Measurements from ENCODE around the gene YARS1.

Gene YARS1

DNA sequence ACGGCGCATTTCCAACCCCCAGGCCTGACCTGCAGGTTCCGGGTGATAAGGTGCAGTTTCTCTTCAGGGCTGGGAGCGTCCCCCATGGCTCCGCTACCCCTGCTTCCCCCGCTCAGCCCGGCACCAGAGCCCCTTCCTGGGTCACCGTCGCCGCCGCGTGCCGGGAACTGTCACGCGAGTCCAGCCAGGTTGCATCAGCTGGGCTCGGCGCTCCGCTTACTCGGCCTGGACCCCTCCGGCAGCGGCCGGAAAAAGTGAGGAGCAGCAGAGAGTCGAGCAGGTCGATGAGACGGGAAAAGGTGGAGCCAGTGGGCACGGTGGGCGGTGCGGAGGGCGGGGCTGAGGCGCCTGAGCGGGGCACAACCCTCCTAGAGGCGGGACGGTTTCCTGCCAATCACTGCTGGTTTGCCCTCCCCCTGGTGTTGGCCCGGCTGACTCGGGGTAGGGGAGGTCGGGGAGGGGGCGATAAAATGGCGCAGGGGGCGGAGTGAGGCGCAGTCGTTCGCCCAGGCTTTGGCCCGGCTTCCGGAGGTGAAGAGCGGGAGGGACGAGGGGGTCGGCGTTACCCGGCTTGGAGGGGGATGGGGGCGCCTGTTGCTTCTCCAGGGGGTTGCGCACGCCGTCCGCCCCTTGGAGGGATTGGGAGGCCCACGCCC is at the start of gene YARS1, which contains the start of gene S100PBP:
Gene YARS1, minus strand, starts transcription at position 200 of the 656 bp plus-strand sequence. Its CDS starts 114 bp downstream, at position 86.
Gene S100PBP, plus strand, starts transcription at position 495 of the 656 bp plus-strand sequence. CDS start 8,447 bp downstream, outside the sequence.
- ATAC-seq (peak; percentile 96), DNase-seq (peak; percentile 100)
- Mint-ChIP-seq H3K27ac (peak within 1 kb of the TSS; percentile 96), H3K9me3 (no peaks in the 10 kb centered on the region), H3K4me1 (peaks cover 57% of the 10 kb centered on the region), H3K4me3 (peak within 1 kb of the TSS; percentile 97), H3K27me3 (no peaks in the 10 kb centered on the region), H3K36me3 (ENCODE audit: low read depth) (peaks cover 43% of the 10 kb centered on the region)

DNA sequence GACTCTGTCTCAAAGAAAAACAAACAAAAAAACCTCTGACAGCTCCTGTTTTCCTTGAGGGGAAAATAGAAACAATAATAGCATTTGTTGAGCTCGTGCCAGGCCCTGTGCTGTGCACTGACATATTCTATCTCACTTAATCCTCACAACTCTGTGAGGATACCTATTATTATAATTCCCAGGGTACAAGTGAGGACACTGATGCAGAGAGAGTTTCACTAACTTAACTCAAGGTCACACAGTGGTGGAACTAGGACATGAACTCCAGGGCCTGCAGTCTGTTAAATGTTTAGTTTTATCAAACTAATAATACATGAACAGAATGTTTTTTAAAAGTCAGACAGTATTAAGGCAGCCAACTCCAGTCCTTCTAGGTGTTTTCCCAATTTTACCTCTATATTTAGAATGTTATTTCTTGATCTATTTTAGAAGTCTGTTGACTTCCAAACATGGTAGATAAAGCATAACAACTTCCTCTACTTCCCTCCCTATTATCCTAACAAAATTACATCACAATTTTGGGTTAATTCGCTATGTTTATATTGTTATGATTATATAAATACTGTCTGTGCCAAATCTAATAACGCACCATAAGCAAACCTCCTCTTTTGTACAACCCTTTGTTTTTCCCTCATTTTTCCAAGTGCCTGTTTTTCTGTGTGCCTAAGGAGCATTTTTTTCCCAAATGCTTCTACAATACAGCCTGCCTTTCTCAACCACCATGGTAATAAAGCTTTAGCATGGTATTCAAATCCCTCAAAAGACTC is 48.7 kb upstream of the YARS1 start:
- Mint-ChIP-seq H3K36me3 (ENCODE audit: low read depth) (peaks cover 6% of the 10 kb centered on the region), H3K4me1 (peaks cover 6% of the 10 kb centered on the region), H3K4me3 (no peak overlapping the region), H3K9me3 (no peaks in the 10 kb centered on the region), H3K27ac (no peak overlapping the region), H3K27me3 (peaks cover 11% of the 10 kb centered on the region)
- DNase-seq (no peak), ATAC-seq (no peak)

DNA sequence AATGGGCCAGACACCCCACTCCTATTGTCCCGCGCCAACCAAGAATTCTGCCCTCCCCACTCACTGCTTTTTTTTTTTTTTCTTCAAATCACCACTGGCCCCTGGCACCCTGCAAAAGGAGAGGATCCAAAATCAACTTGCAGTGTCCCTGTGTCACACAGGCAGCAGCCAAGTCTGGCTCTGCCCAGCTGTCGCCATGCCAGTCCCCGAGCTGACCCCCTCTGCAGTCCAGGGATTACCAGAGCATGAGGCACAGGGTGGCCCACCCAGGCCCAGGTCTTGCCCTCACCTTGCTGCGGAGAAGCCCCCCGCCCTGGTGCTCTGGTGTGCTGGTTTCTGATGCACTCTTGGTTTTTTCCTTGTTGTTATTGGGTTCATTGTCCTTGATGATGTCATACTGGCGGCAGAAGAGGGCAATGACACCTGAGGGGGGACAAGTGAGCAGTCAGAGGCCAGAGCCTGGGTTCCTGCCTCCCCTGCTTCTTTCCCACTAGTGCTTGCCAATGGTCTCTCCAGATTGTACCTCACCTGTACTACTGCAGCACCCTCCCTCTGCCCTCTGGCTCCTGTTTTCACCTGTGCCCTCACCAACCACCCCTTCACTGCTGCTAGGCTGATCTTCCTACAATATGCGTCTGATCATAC is 47.3 kb upstream of the YARS1 start:
- no peak for ATAC-seq

DNA sequence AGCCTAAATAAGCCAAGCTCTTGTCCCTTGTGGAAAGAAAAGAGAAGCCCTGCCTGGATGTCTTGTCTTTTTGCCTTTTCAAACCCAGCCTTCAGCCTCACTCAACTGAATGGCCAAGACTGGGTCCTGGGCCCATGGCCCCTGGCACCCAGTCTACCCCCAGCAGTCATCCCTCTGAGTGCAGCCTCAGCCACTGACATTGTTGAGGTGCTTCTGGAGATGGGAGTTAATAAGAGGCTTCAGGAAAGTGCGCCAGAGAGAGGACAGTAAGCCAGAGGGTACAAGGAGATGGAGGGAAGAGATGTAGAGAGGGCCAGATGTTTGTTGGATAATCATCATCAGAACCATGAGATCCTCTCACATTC is 46.7 kb upstream of the YARS1 start:
- no peaks in the 10 kb centered on the region for H3K4me1 Mint-ChIP-seq
- DNase-seq = no peak
- H3K4me3 Mint-ChIP-seq = no peak overlapping the region
- no peak overlapping the region for H3K27ac Mint-ChIP-seq
- H3K27me3 Mint-ChIP-seq = no peaks in the 10 kb centered on the region
- no peak for ATAC-seq
- H3K36me3 Mint-ChIP-seq (ENCODE audit: low read depth) = peaks cover 9% of the 10 kb centered on the region
- no peaks in the 10 kb centered on the region for H3K9me3 Mint-ChIP-seq

More for the DNA sequence above, 47.3 kb upstream of the YARS1 start:
- peaks cover 9% of the 10 kb centered on the region for H3K36me3 Mint-ChIP-seq (ENCODE audit: low read depth)
- H3K4me3 Mint-ChIP-seq = no peak overlapping the region
- peaks cover 4% of the 10 kb centered on the region for H3K27me3 Mint-ChIP-seq
- no peak for DNase-seq
- no peak overlapping the region for H3K27ac Mint-ChIP-seq
- H3K9me3 Mint-ChIP-seq = no peaks in the 10 kb centered on the region
- no peaks in the 10 kb centered on the region for H3K4me1 Mint-ChIP-seq

DNA sequence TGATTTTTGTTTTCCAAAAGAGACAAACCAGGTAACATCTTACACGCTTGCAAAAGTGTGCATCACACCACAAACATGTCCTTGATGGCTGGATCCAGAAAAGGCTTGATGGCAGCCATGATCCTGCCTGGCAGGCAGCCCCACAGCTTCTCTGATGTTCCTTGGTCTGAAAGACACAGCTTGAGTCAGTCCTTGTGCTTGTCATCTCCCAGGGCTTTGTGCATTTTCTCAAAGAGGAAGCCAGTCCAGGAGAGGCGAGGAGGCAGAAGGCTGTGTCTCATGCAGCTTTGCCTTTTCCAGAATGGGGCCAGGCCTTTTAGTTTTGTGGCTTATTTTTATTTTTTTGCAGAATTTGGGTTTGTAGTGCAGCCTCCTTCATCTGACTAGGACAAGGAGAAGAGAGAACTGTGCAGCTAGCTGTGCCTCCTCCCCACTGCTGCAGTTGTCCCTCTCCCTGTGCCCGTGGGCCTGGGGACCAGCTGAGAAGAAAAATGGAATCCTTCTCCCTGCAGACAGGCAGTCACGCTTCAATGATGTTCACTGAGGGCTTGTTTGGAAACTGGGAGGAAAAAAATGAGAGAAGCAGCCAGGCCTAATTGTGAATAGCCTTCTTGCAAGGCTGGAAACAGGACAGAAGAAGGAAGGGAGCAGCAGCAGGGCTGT is 46.2 kb upstream of the YARS1 start:
- H3K27me3 Mint-ChIP-seq = no peaks in the 10 kb centered on the region
- H3K27ac Mint-ChIP-seq = no peak overlapping the region
- no peak for ATAC-seq
- H3K4me3 Mint-ChIP-seq = no peak overlapping the region
- no peak for DNase-seq
- no peaks in the 10 kb centered on the region for H3K4me1 Mint-ChIP-seq
- peaks cover 9% of the 10 kb centered on the region for H3K36me3 Mint-ChIP-seq (ENCODE audit: low read depth)
- no peaks in the 10 kb centered on the region for H3K9me3 Mint-ChIP-seq

DNA sequence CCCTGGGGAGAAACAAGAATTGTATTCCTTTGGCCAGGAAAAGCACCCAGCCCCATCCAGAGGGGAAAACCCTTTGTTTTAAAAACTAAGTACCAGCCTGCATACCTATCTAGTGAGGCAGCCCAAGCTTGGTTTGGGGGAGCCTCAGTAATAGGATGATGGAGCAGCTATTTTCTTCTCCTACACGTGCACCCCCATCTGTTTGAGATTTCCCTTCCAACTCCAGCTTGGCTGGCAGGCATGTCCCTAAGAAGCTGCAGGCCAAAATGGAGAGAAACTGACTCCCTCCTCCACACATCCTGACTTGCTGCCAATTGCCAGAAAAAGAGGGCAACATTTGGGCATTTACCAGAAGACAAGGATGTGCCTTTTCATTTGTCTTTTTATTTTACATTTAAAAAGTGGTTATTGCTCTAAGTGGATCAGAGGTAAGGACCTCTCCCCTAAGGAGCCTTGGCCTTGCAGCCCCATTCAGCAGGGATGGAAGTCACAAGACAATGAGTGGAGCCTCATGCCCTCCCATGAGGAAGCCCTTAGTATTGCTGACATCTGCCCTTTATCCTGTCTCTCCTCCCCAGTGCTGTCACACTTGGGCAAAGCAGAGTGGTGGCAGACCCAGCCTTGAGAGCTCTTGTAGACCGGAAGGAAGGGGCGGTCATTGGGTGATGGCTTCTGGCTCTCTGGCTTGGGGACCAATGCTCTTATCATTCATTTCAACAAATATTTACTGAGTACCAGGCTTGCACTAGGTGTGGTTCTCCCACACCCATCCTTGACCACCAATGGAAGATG is 44.9 kb upstream of the YARS1 start:
- Mint-ChIP-seq H3K36me3 (ENCODE audit: low read depth) (peaks cover 9% of the 10 kb centered on the region), H3K9me3 (no peaks in the 10 kb centered on the region), H3K4me1 (no peaks in the 10 kb centered on the region), H3K27ac (no peak overlapping the region), H3K4me3 (no peak overlapping the region), H3K27me3 (no peaks in the 10 kb centered on the region)
- DNase-seq = no peak
- ATAC-seq = no peak

DNA sequence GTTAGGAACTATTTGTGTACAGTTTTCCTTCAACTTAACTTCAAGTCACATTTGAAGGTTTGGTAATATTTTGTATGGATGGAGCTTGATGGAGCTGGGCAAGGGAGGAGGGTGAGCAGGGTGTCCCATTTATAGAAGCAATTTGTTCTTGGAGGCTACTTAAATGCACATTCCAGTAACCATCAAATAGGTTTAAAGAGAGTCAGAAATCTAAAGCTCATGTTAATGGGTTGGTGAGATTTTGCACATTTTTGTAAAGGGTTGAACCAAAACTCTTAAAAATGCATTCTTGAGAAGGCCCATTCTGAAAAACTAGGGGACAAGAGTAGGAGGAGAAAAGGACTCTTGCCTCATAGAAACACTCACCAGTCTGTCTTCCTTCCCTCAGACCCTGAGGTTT is 43.4 kb upstream of the YARS1 start:
- H3K4me3 Mint-ChIP-seq = no peak overlapping the region
- DNase-seq (no peak), ATAC-seq (no peak)
- peaks cover 16% of the 10 kb centered on the region for H3K36me3 Mint-ChIP-seq (ENCODE audit: low read depth)
- H3K27me3 Mint-ChIP-seq = no peaks in the 10 kb centered on the region
- no peaks in the 10 kb centered on the region for H3K9me3 Mint-ChIP-seq
- no peak overlapping the region for H3K27ac Mint-ChIP-seq
- H3K4me1 Mint-ChIP-seq = no peaks in the 10 kb centered on the region

DNA sequence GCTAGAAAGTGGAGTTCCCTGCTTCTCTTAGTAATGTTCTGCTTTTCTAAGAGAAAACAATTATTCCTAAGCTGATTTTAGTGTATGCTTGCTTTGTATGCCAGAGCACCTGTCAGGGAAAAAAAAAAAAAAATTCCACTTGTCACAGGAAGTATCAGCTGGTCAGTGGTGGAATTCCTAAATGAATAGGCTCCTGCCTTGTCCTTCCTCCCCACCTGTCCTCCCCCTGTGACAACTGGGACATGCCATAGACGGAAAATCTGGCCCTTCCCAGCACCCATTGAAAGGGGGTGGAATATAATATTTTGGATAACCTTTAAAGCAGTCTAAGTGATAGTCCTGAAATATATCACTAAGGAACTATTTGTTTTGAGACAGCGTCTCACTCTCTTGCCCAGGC is 42.8 kb upstream of the YARS1 start:
- Mint-ChIP-seq H3K4me1 (no peaks in the 10 kb centered on the region), H3K36me3 (ENCODE audit: low read depth) (peaks cover 16% of the 10 kb centered on the region), H3K27ac (no peak overlapping the region), H3K4me3 (no peak overlapping the region), H3K9me3 (no peaks in the 10 kb centered on the region), H3K27me3 (no peaks in the 10 kb centered on the region)
- DNase-seq (no peak), ATAC-seq (no peak)

DNA sequence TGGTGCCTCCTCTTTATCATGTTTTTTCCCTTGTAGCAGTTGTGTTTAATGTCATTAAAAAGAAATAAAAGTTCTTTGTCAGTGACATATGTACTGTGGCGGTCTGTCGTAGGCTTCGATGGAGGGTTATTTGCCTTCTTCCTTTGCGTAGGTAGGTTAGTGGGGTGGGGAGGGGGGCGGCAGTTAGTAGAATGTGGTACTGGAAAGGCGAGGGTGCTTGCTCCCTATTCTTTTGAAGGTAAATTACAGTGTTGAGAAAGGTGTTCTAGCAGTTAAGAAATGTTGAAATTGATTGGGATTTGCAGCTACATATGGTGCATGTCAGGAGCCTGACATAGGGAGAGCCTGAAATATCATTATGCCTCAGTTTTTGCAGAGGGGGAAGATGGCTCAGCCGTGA is 41.6 kb upstream of the YARS1 start:
- Mint-ChIP-seq H3K4me1 (no peaks in the 10 kb centered on the region), H3K4me3 (no peak overlapping the region), H3K27ac (no peak overlapping the region), H3K27me3 (no peaks in the 10 kb centered on the region), H3K36me3 (ENCODE audit: low read depth) (peaks cover 17% of the 10 kb centered on the region), H3K9me3 (no peaks in the 10 kb centered on the region)
- no peak for DNase-seq
- ATAC-seq = no peak

DNA sequence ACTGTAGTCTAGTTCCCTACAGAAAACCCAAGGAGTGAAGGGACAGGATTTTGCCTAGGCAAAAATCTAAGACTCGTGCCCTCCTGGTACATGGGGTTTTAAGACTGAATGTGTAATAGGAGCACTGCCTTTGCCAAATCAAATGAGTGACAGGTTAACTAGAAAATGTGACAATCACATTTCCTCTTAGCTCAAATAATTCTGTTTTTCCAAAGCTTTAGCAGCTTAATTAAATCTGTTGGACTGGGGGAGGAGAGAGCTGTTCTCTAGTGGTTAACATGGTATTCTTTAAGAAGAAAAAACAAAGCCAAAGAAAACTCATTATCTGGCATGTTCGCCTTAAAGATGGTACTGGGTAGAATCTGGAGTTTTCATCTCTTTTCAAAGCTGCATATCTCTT is 41.0 kb upstream of the YARS1 start:
- no peaks in the 10 kb centered on the region for H3K9me3 Mint-ChIP-seq
- no peaks in the 10 kb centered on the region for H3K4me1 Mint-ChIP-seq
- H3K36me3 Mint-ChIP-seq (ENCODE audit: low read depth) = peaks cover 21% of the 10 kb centered on the region
- H3K4me3 Mint-ChIP-seq = no peak overlapping the region
- H3K27me3 Mint-ChIP-seq = no peaks in the 10 kb centered on the region
- ATAC-seq (no peak), DNase-seq (no peak)
- no peak overlapping the region for H3K27ac Mint-ChIP-seq

DNA sequence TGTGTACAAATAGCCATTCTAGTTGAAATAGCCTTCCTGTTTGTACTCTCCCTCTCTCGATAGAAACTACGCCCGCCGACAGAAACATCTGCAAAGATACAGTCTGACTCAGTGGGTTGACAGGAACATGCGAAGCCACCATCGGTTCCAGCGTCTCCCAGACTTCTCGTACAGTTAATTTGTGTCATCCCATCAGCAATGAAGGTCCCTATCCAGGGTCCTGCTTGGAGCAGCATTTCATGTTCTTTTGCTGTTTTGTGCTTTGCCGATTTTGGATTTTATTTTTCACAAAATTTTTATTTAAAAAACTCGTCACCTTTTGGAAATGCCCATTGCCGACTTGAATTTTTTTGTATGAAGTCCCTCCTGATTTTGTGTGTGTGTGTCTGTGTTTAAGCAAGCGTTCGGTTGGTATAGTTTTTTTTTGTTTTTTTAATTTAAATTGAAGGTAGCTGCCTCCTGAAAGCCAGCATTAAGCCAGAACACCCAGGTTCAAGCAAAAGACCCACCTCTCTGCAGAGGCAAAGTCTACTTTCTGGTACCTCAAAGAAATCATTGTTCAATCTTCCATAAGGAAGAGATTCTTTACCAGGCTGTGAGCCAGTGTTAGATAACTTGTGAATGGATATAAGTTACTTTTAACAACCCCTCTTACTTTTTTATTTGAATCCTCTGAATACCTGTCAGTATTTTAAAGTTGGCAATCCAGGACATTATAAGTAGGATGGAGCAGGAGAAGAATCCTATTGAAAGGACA is 38.9 kb upstream of the YARS1 start:
- Mint-ChIP-seq H3K9me3 (no peaks in the 10 kb centered on the region), H3K4me1 (no peaks in the 10 kb centered on the region), H3K36me3 (ENCODE audit: low read depth) (peaks cover 23% of the 10 kb centered on the region), H3K4me3 (no peak overlapping the region), H3K27ac (no peak overlapping the region), H3K27me3 (no peaks in the 10 kb centered on the region)
- ATAC-seq = no peak
- DNase-seq = no peak

DNA sequence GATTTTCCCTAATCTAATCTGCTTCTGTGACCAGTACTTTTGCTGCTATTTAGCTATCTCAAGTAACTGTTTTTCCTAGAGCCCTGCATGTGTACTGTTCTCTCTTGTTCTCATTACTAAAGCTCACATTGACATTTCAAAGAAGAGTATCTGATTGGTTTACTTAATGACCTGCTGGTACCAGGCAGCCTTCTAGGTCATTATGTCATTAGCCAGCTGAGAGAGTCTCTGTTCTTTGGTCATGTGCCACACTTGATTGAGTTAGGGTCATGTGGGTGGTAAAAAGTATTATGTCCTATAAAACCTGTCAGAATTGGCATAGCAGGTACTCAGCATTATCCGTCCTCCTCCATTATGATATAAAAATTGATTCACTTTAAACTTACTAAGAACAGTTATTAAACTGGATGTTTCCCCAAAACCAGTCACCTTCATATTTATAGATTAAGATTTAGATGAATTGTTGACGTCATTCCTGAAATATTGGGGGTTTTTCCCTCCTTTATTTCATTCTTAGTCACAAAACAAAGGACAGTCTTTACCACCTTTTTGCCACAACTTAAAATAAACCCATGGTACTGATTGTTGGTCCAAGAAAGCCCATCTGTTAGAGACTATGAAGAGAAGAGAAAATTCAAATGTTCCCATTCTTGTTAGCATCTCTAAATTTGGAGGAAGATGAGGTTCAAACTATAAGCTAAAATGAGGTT is 31.4 kb upstream of the YARS1 start:
- no peaks in the 10 kb centered on the region for H3K9me3 Mint-ChIP-seq
- no peaks in the 10 kb centered on the region for H3K27me3 Mint-ChIP-seq
- H3K27ac Mint-ChIP-seq = no peak overlapping the region
- ATAC-seq = no peak
- peaks cover 7% of the 10 kb centered on the region for H3K4me1 Mint-ChIP-seq
- no peak for DNase-seq
- H3K4me3 Mint-ChIP-seq = no peak overlapping the region
- peaks cover 21% of the 10 kb centered on the region for H3K36me3 Mint-ChIP-seq (ENCODE audit: low read depth)

DNA sequence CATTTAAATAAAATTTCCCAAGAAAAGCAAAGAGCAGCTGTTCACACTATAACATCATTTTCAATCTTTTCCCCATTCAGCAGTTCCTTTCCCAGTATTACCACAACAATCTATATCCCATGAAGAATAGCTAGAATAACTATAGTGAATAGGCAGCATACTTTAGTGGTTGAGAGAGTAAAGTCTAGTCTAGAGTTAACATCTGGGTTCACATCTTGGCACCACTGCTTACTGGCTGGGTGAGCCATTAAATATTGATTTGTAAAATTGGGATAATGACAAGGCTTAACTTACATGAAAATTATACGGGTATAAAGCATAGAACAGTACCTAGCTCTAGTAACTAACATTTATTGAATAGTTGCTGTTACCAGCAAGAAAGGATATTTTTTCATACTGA is 14.7 kb upstream of the YARS1 start:
- ATAC-seq (no peak), DNase-seq (no peak)
- H3K4me3 Mint-ChIP-seq = no peak overlapping the region
- no peaks in the 10 kb centered on the region for H3K9me3 Mint-ChIP-seq
- H3K27ac Mint-ChIP-seq = no peak overlapping the region
- H3K27me3 Mint-ChIP-seq = no peaks in the 10 kb centered on the region
- H3K4me1 Mint-ChIP-seq = peaks cover 9% of the 10 kb centered on the region
- peaks cover 45% of the 10 kb centered on the region for H3K36me3 Mint-ChIP-seq (ENCODE audit: low read depth)
